Endothelial cell of umbilical vein (primary cell): ENCODE results near the gene ERN2. TPM values are rescaled to one million over a fixed set of nuclear protein-coding genes. Genes with fewer than 3 reads are reported as not detected.

ENCODE experiments used
- BruUV-seq: library from RNA; stranded (reverse); fragments of 400-500 nt; replicated peaks from 2 replicates; lab custom pipeline; 2021; lab: Mats Ljungman, UMichigan
- CTCF ChIA-PET: fragments of 300-600, 350-600 bp; sonication (Branson Sonifier 250); formaldehyde crosslinking; loops from one replicate; lab custom pipeline; 2021; ENCODE audit warnings: antibody characterized with exemption, inconsistent platforms; lab: Charles Lee
- POLR2A ChIA-PET: fragments of 300-600, 350-600 bp; sonication (Branson Sonifier 250); formaldehyde crosslinking; loops from one replicate; lab custom pipeline; 2021; ENCODE audit warnings: antibody characterized with exemption, inconsistent platforms; lab: Charles Lee
- DNase-seq: peaks from one replicate; pipeline ENCODE4 v3.0.0-alpha.2; 2011; ENCODE audit warnings: low read depth, low spot score
- FAIRE-seq: peaks from 2 replicates; lab custom pipeline; 2011; peaks lifted over from hg19 to GRCh38; lab: Jason Lieb, UNC
- H2AFZ ChIP-seq: 2 replicates; pipeline ENCODE4 v1.6.0; 2012; ENCODE audit warnings: low read depth, low read length, control low read depth, inconsistent platforms
- H3K27ac ChIP-seq: 2 replicates; pipeline ENCODE4 v1.5.1; 2011; ENCODE audit warnings: low read depth, mild to moderate bottlenecking, control low read depth, low read length, moderate library complexity; ENCODE audit not compliant: insufficient read depth
- H3K27me3 ChIP-seq, 2 experiments: 2 replicates each; pipeline versions ENCODE4 v1.6.0 to v1.6.1; 2011; ENCODE audit warnings: low read length in 2 of 2, mixed read lengths in 1 of 2; ENCODE audit not compliant: control insufficient read depth in 2 of 2, insufficient read depth in 2 of 2
- H3K36me3 ChIP-seq, 2 experiments: 2 replicates in 1 of 2; 3 replicates in 1 of 2; pipeline ENCODE4 v1.5.1; 2011; ENCODE audit warnings: low read length in 2 of 2, mild to moderate bottlenecking in 1 of 2, moderate library complexity in 1 of 2; ENCODE audit not compliant: control insufficient read depth in 2 of 2, insufficient read depth in 2 of 2; ENCODE audit errors: extremely low read depth in 1 of 2
- H3K4me1 ChIP-seq: 3 replicates; pipeline ENCODE4 v1.5.1; 2011; ENCODE audit warnings: mild to moderate bottlenecking, low read length; ENCODE audit not compliant: control insufficient read depth, insufficient read depth; ENCODE audit errors: extremely low read depth
- H3K4me2 ChIP-seq: 2 replicates; pipeline ENCODE4 v1.6.1; 2011; ENCODE audit warnings: low read length, control low read depth, mixed read lengths; ENCODE audit not compliant: insufficient read depth
- H3K4me3 ChIP-seq, 3 experiments: fragments of 200-600 bp in 1 of 3; sonication (generic), shearing (Covaris generic) in 1 of 3; replicated peaks in 1 of 3; 2 replicates each; pipeline ENCODE4 v1.5.1; 2011 to 2016; ENCODE audit warnings: control low read depth in 3 of 3, low read length in 3 of 3, mild to moderate bottlenecking in 2 of 3, inconsistent platforms in 1 of 3, low read depth in 1 of 3, moderate library complexity in 1 of 3; ENCODE audit not compliant: insufficient read depth in 1 of 3
- H3K79me2 ChIP-seq: 2 replicates; pipeline ENCODE4 v1.6.0; 2012; ENCODE audit warnings: low read length, inconsistent platforms; ENCODE audit not compliant: control insufficient read depth, insufficient read depth
- H3K9ac ChIP-seq: replicated peaks from 2 replicates; pipeline ENCODE3; 2011; ENCODE audit warnings: low read length, control low read depth; ENCODE audit not compliant: insufficient read depth; ENCODE audit errors: extremely low read depth
- H3K9me1 ChIP-seq: replicated peaks from 3 replicates; pipeline ENCODE4 v1.6.0; 2011; ENCODE audit warnings: mild to moderate bottlenecking, low read length; ENCODE audit not compliant: control insufficient read depth, insufficient read depth; ENCODE audit errors: extremely low read depth
- H3K9me3 ChIP-seq: replicated peaks from 2 replicates; pipeline ENCODE4 v1.5.1; 2012; ENCODE audit warnings: low read length, inconsistent platforms; ENCODE audit not compliant: control insufficient read depth, insufficient read depth
- H4K20me1 ChIP-seq: replicated peaks from 2 replicates; pipeline ENCODE3; 2011; ENCODE audit warnings: mild to moderate bottlenecking, low read length; ENCODE audit not compliant: control insufficient read depth, insufficient read depth; ENCODE audit errors: extremely low read depth
- EZH2 ChIP-seq: IDR thresholded peaks from 2 replicates; pipeline ENCODE4 v1.6.1; 2012; ENCODE audit warnings: borderline replicate concordance, low read depth, mild to moderate bottlenecking, moderate library complexity, low read length, inconsistent platforms; ENCODE audit not compliant: severe bottlenecking
- FOS ChIP-seq: IDR thresholded peaks from 2 replicates; pipeline ENCODE4 v1.6.1; 2011; ENCODE audit warnings: mild to moderate bottlenecking, low read length, moderate library complexity, borderline replicate concordance; ENCODE audit not compliant: insufficient read depth
- GATA2 ChIP-seq: IDR thresholded peaks from 2 replicates; pipeline ENCODE4 v1.7.0; 2011; ENCODE audit warnings: low read depth, mild to moderate bottlenecking, moderate library complexity, mixed read lengths, low read length; ENCODE audit not compliant: insufficient read length, insufficient read depth
- JUN ChIP-seq: IDR thresholded peaks from 2 replicates; pipeline ENCODE4 v1.6.1; 2011; ENCODE audit warnings: borderline replicate concordance, low read depth; ENCODE audit not compliant: insufficient read length, insufficient read depth
- MYC ChIP-seq: IDR thresholded peaks from one replicate; pipeline ENCODE4 v1.6.1; 2011; ENCODE audit warnings: mild to moderate bottlenecking, low read depth, low read length
- POLR2A ChIP-seq: IDR thresholded peaks from 2 replicates; pipeline ENCODE4 v1.6.1; 2012; ENCODE audit warnings: low read depth, mild to moderate bottlenecking, control low read depth, low read length
- POLR2AphosphoS5 ChIP-seq: IDR thresholded peaks from 2 replicates; pipeline ENCODE4 v1.6.1; 2012; ENCODE audit warnings: low read depth, mild to moderate bottlenecking, control low read depth, low read length, moderate library complexity; ENCODE audit not compliant: insufficient read depth
- dilution Hi-C: fragments of 300-500 bp; cut with MboI; formaldehyde crosslinking; loops from one replicate; pipeline ENCODE4 v1.15.0; 2019; ENCODE audit warnings: low sequenced_read_pairs; ENCODE audit not compliant: extremely low pct_ligation_motif_present
- intact Hi-C: fragments of 100-400 bp; cut with micrococcal nuclease; formaldehyde crosslinking; loops from one replicate; pipeline ENCODE4 v1.10.0; 2022
- polyA plus RNA-seq, 4 experiments: library from polyadenylated mRNA; depleted of rRNA in 3 of 4; stranded (reverse) in 3 of 4; unstranded in 1 of 4; fragments of >200 nt; gene quantifications; 2 replicates each; pipeline versions ENCODE4 v1.2.1 to v1.2.3, GENCODE V29; 2011 to 2012; ENCODE audit warnings: missing spikeins in 1 of 4
- total RNA-seq: library from RNA; stranded (reverse); gene quantifications from 2 replicates; pipeline ENCODE4 v1.2.3, GENCODE V29; 2021
- TF ChIP-seq, protein P1 (sequence below): IDR thresholded peaks from 2 replicates; pipeline ENCODE4 v1.6.1; 2011; ENCODE audit not compliant: insufficient read depth, insufficient read length
- TF ChIP-seq, protein P2 (sequence below), 2 donors: IDR thresholded peaks; 1 replicate in 1 of 2; 2 replicates in 1 of 2; pipeline ENCODE4 v1.5.1; 2011; ENCODE audit warnings: low read length in 2 of 2, mild to moderate bottlenecking in 2 of 2, moderate library complexity in 2 of 2, control low read depth in 1 of 2, inconsistent platforms in 1 of 2, low read depth in 1 of 2; ENCODE audit not compliant: insufficient read depth in 1 of 2; ENCODE audit errors: extremely low read depth in 1 of 2

ERN2 gene
- total and polyA plus RNA-seq, 2 donors (not counting 3 experiments of a cell fraction or from before 2014, with no cell fraction given): 0.15 TPM; not detected in 1

DNA sequence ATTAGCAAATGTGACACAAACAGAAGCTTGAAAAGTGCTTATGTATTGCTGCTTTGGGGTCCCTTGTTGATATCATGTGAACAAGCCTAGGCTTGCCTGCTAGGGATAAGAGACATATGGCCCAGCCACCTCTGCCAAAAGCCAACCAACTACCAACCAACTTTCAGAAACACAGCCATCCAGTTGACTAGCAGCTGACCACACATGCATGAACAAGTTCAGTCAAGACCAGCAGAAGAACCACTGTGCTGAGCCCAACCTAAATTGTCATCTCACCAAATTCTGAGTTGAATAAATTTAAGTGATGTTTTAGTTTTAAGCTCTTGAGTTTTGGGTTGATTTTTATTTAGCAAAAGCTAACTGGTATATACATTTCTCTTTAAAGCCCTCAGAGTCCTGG is 3.5 kb downstream of the ERN2 start:
- Histone ChIP-seq H3K79me2 (no peaks in the 10 kb centered on the region), H3K4me3 (no peak overlapping the region), H3K36me3 (no peaks in the 10 kb centered on the region), H3K9me3 (no peaks in the 10 kb centered on the region), H3K27ac (no peak overlapping the region), H4K20me1 (no peaks in the 10 kb centered on the region), H3K4me1 (no peaks in the 10 kb centered on the region), H3K9ac (no peak overlapping the region), H3K4me2 (no peak overlapping the region), H3K27me3 (peaks cover 13 to 20% of the 10 kb centered on the region in 2 experiments), H3K9me1 (no peaks in the 10 kb centered on the region), H2AFZ (no peak overlapping the region)
- TF ChIP-seq, protein P1, sequence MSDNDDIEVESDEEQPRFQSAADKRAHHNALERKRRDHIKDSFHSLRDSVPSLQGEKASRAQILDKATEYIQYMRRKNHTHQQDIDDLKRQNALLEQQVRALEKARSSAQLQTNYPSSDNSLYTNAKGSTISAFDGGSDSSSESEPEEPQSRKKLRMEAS: no peak
- no peak for TF ChIP-seq GATA2
- TF ChIP-seq, protein P2, sequence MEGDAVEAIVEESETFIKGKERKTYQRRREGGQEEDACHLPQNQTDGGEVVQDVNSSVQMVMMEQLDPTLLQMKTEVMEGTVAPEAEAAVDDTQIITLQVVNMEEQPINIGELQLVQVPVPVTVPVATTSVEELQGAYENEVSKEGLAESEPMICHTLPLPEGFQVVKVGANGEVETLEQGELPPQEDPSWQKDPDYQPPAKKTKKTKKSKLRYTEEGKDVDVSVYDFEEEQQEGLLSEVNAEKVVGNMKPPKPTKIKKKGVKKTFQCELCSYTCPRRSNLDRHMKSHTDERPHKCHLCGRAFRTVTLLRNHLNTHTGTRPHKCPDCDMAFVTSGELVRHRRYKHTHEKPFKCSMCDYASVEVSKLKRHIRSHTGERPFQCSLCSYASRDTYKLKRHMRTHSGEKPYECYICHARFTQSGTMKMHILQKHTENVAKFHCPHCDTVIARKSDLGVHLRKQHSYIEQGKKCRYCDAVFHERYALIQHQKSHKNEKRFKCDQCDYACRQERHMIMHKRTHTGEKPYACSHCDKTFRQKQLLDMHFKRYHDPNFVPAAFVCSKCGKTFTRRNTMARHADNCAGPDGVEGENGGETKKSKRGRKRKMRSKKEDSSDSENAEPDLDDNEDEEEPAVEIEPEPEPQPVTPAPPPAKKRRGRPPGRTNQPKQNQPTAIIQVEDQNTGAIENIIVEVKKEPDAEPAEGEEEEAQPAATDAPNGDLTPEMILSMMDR (IDR thresholded peaks at IDR 0.05; ENCODE audit: extremely low read depth in 1 of 2, insufficient read depth in 1 of 2, low read depth in 1 of 2, low read length in 2 of 2): no peak
- no peak for TF ChIP-seq MYC
- no peak for TF ChIP-seq FOS
- no peak for TF ChIP-seq JUN
- TF ChIP-seq EZH2: no peak
- no peak for TF ChIP-seq POLR2A
- no peak for TF ChIP-seq POLR2AphosphoS5
- no TSS peak for BruUV-seq
- intact Hi-C loops: no loop called here
- CTCF ChIA-PET: no interaction called here
- DNase-seq (no peak), FAIRE-seq (no peak)
- dilution Hi-C loops: no loop called here
- POLR2A ChIA-PET: no interaction called here
